NCI-H1694 (cell line): Measurements from ENCODE around the gene DMKN.

Experiments used
- DNase-seq: peaks from one replicate; lab custom pipeline; 2025; lab: John Stamatoyannopoulos, UW

DMKN gene

DNA sequence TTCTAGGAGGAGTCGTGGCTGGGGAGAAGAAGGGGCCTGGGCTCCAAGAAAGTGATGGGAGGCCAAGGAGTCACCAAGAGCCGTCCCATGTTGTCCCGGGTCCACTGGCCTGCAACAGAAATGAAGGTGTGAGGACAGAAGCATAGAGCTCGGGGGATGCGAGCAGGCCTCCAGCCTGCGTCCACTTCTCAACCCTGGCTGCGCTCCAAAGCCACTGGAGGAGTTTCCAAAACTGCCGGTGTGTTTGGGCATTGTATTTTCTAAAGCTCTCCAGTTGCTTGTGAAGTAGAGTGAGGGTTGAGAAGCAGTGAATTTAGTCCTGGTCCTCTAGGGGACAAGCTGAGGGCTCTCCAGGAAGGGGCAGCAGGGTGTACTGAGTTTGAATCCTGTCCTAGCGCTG, 52.4 kb downstream of the DMKN start:
- no peak for DNase-seq

DNA sequence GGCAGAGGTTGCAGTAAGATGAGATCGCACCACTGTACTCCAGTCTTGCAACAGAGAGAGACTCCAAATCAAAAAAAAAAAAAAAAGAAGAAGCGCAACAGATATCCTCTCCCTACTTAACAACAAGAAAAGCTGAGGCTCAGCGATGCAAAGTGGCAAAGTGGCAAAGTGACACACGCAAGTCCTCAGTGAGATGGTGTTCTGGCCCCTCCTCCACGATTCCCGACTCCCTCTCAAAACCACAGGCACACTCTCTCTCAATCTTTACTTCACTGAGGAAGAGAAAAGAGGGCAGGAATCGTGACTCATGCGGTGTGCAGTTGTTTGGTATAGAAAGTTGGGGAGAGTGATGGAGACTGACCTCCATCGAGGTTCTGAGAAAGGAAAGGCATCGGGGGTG, 52.8 kb downstream of the DMKN start:
- DNase-seq = no peak

DNA sequence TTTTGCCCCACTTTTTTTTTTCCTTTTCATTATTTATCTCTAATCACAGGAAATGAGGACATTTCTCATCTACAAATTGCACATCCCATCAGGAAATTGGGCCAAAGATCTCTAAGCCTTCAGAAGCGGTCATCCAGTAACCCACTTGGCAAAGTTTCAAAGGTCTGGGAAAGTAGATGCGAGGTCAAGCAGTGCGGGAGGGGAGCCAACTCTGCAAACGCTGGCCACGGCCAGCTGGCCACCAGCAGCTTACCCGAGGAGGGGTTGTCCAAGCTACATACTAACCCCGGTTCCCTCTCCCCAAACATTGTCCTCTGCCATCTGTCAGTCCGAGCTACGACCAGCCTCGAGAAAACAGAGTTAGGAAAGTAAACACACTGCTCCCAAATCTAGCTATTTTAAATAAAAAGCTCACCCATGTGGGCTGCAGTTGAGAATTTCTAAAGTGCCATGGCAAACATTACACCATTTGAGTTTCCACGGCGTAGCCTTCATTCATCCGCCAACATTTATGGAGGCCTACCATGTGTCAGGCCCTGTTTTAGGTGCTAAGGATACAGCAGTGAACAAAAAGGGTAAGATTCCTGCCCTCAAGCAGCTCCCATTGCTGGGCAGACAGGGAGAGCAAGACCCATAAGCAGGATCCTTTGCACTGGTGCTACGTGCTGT, 53.9 kb downstream of the DMKN start:
- no peak for DNase-seq

DNA sequence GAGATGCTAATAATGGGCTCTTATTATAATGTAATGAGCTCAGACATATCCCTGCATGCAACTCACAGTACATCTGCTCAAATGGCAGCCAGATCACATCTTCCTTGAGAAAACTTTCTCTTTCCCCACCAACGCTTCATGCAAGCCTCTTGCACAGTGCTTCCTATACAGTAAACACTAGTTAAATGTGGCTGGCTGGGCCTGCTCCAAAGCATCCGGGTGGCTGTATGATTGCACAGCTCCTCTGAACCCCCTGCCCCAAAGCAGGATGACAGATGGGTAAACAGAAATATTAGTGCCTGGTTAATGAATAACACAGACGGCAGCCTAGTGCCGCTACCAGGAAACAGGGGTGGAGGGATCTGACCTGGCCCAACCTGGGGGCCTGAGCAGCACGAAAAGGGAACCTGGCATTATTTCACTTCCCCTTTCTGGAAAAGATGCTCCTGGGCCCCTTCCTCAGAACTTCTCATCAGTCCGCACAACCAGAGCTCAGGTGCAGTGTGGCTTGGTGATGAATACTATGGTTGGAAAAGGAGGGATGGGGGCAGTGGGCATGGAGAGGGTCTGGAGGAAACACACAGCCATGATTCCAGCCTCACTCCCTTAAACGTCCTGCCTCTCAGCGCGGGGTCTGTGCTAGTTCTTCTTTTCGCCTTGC, 54.6 kb downstream of the DMKN start:
- DNase-seq = peak; percentile 90

DNA sequence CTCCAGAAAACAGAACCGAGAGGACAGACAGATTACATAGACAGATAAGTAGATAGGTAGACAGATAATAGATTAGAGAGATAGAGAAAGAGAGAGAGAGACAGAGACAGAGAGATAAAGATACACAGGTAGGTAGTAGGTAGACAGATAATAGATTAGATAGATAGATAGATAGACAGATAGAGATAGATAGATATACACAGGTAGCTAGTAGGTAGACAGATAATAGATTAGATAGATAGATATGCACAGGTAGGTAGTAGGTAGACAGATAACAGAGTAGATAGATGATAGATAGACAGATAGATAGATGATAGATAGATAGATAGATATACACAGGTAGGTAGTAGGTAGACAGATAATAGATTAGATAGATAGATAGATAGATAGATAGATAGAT, 55.3 kb downstream of the DMKN start:
- no peak for DNase-seq

DNA sequence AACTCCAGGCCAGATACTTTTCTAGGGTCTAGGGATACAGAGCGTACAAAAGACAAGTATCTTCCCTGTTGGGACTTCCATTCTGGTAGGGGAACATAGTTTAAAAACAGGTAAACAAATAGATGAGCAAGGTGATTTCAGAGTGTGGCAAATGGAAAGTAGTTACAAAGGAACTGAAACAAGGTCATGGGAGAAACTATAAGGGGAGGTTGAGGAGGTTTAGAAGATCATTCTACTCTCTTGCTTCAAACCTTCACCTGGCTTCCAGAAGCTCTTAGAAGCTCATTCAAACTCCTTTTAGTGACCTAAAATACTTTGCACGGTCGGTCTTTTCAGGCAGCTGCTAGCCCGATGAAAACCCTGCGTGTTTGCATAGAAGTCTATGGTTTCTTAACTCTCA, 56.3 kb downstream of the DMKN start:
- no peak for DNase-seq

DNA sequence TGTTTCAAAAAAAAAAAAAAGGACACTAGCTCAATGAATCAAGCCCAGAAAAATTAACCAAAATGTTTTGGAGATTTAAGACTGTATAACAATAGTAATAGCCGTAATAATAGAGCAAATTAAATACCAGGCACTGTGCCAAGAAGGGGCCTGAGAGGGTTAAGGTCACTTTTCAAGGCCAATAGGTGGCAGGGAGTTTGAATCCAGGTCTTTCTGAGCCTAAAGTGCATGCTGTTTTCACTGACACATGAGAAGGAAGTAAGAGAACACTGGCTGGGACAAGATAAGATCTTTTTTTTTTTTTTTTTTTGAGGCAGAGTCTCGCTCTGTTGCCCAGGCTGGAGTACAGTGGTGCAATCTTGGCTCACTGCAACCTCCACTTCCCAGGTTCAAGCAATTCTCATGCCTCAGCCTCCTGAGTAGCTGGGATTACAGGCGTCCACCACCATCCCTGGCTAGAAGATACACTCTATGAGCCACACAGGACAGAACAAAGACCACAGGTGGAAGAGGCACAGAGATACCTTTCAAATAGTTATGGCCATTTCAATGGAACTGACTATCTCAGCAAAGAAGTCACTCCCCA, 57.7 kb downstream of the DMKN start:
- no peak for DNase-seq

DNA sequence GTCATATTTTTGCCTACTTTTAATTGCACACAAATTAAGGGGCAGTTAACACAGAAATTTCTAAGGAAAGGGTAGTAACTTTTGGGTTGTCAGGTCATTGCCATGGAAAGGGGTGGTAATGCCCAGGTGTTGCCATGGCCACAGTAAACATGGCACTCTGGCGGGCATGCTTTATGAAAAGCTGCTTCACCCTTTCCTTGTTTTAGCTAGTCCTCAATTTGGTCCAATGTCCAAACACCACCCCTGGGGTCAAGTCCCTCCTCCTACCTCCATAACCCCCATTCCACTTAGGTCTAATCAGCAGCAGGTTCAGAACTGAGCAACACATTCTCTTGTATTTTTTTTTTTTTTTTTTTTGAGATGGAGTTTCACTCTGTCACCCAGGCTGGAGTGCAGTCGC, 58.8 kb downstream of the DMKN start:
- no peak for DNase-seq

DNA sequence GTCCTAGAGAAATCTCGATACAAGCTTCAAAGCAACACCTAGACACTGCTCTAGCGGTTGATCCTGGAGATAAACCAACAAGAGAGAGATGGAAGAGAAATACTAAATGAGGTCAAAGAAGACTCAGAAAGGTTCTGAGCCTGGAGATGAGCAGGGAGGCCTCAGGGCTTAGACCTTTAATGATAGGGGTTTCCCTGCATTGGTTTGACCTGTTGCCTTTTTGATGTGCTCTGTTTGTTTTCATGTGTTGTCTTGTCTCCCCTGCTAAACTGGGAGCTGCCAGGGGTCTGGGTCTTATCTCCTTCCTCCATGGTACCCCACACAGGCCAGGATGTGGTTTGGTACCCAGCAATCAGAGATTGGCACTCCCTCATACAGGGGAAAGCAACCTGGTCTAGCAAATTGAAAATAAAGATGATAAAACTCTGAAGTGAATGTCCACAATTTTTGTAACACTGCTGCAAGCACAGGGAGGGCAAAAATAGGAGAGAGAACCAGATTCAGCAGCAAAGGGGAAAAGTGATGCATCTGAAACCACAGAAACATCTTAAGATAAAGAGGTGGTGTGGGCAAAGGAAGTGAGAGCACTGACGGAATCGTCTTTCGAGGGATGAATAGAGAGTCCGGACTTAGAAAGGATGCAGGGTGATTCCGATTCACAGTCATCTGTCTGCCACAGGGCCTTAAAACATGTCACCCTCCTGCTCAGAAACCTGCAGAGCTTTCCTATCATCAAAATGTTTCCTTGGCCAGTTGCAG, 61.9 kb downstream of the DMKN start:
- DNase-seq = no peak

DNA sequence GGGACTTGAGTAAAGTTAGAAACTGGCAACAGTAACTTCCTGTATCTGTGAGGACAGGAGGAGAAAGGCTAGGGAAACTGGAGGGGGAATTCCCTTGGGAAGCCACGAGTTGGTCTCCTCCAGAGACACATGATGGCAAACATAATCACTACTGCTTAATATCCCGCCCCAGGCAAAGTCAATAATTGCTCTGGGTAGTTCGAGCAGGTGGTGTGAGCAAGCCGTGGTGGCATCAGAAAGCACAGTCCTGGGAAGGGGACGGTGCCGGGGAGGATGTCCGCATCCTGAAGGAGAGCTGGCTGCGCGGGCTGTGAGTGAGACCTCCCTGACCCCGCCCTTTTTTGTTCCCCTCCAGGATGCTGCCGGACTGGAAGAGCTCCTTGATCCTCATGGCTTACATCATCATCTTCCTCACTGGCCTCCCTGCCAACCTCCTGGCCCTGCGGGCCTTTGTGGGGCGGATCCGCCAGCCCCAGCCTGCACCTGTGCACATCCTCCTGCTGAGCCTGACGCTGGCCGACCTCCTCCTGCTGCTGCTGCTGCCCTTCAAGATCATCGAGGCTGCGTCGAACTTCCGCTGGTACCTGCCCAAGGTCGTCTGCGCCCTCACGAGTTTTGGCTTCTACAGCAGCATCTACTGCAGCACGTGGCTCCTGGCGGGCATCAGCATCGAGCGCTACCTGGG, 63.9 kb downstream of the DMKN start:
- DNase-seq = no peak

DNA sequence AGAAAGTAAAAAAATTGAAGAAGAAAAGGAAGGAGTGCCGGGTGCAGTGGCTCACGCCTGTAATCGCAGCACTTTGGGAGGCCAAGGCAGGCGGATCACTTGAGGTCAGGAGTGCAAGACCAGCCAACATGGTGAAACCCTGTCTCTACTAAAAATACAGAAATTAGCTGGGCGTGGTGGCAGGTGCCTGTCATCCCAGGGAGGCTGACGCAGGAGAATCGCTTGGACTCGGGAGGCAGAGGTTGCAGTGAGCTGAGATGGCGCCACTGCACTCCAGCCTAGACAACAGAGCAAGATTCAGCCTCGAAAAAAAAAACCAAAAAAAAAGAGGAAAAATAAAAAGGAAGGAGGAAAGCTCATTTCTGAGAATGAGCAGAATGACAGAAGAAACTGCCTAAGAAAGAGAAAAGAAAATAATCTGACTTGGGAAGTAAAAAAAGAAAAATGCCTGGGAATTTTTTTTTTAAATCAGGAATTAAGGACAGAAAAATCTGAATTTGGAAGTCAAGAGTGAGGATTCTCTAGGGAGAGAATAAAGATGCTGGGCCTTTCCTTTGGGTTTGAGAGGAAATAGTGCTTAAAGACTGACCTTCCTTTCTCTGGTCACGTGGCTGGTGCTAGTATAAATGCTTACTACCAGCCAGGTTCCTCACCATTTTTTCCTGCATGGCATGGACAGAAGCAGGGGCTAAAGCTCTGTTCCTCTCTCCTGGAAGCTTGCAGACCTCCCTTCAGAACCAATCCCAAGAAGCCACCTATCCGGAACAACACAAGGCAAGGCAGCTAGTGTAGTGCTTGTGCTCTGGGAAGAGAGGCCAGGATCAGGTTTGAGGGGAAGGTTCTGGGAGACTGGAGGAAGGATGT, 65.6 kb downstream of the DMKN start, which contains the start of gene FFAR2:
Gene FFAR2 (plus strand): TSS at position 652 of the 864 bp plus-strand sequence. CDS start 1,458 bp downstream, outside the sequence.
- DNase-seq = no peak
